Choroid plexus epithelial cell (primary cell): ENCODE measurements around the gene FEN1.

Experiments used
- DNase-seq: peaks from one replicate; pipeline ENCODE4 v3.0.0-alpha.2; 2010; ENCODE audit warnings: low read depth
- H3K4me3 ChIP-seq: 2 replicates; pipeline ENCODE4 v1.5.1; 2011; ENCODE audit warnings: low read depth, mild to moderate bottlenecking, control low read depth, low read length, moderate library complexity
- CTCF ChIP-seq: conservative IDR thresholded peaks from 2 replicates; pipeline ENCODE4 v1.5.1; 2011; ENCODE audit warnings: low read depth, mild to moderate bottlenecking, control low read depth, inconsistent platforms, low read length, moderate library complexity

Gene FEN1

GRCh38 chr11:61791737-61792309 lies 888 bp upstream of the FEN1 start:
- H3K4me3 ChIP-seq, result peak overlapping the region; percentile 80
- TF ChIP-seq CTCF, result no peak
- peak; percentile 96 for DNase-seq

- DNase-seq, result no peak
These were observed 545 bp downstream of the FEN1 start for GRCh38 chr11:61793083-61793828.

GRCh38 chr11:61793829-61794204 lies 1.1 kb downstream of the FEN1 start:
- H3K4me3 ChIP-seq, result peak overlapping the region; percentile 80
- TF ChIP-seq CTCF, result no peak
- DNase-seq, result no peak

More at GRCh38 chr11:61793083-61793828, 545 bp downstream of the FEN1 start:
- TF ChIP-seq CTCF, result no peak
- peak overlapping the region; percentile 80 for H3K4me3 ChIP-seq

GRCh38 chr11:61794579-61794978 lies 1.9 kb downstream of the FEN1 start:
- TF ChIP-seq CTCF, result no peak
- no peak for DNase-seq
- no peak overlapping the region for H3K4me3 ChIP-seq

GRCh38 chr11:61795459-61795858 lies 2.7 kb downstream of the FEN1 start:
- H3K4me3 ChIP-seq, result no peak overlapping the region
- TF ChIP-seq CTCF, result no peak
- DNase-seq, result no peak

- no peak for TF ChIP-seq CTCF
- DNase-seq, result no peak
- no peak overlapping the region for H3K4me3 ChIP-seq
These were observed 3.3 kb downstream of the FEN1 start for GRCh38 chr11:61795876-61796526.
